ENCODE results near the gene OLIG1.

The OLIG1 gene

DNA sequence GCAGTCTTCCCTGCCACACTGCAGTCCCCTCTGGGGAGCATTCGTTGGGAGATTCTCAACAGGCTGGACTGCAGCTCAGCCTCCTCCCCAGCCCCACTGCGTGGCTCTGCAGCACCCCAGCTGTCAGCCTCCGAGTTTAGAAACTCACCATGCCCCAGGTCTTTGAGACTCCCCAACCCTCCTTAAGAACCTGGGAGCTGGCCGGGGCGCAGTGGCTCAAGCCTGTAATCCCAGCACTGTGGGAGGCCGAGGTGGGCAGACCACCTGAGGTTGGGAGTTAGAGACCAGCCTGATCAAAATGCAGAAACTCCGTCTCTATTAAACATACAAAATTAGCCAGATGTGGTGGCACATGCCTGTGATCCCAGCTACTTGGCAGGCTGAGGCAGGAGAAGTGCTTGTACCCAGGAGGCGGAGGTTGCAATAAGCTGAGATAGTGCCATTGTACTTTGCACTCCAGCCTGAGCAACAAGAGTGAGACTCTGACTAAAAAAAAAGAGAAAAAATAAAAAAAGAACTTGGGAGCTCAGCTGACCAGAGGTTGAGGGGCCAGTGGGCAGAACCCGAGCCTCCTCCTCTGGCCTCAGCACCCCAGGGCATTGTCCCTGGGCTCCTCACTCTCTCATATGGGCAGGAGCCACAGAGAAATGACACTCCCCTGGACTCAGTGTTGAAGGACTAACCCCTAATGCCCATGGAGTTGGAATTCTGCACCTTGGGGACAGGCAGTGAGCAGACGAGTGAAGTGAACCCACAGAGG, 38.6 kb upstream of the OLIG1 start:
- DNase-seq: no peak

DNA sequence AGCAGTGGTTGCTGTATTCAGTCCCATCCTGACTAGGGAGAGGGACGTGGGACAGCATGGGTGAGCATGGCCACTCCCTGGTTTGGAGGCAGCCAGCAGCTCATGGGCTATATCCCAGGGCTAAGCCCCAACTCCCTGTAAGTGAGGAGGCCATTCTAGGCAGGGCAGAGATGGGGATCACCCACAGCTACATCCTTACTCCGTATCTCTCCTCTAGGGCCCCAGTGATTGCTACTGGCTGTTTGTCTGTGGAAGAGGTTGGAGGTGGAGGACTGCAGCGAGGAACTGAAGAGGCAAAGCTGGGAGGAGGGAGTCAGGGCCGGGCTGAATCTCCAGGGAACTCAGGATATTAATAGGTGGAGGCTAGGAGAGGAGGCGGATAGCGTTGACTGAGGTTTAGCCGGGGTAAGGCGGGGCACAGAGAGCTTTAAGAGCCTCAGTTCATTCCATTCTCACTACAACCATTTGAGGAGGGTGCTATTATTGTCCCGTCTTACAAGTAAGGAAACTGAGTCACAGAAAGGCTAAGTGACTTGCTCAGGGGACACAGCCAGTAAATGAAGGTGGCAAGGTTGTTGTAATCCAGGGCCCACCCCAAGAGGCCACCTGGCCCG, 37.4 kb upstream of the OLIG1 start:
- no peak for DNase-seq

DNA sequence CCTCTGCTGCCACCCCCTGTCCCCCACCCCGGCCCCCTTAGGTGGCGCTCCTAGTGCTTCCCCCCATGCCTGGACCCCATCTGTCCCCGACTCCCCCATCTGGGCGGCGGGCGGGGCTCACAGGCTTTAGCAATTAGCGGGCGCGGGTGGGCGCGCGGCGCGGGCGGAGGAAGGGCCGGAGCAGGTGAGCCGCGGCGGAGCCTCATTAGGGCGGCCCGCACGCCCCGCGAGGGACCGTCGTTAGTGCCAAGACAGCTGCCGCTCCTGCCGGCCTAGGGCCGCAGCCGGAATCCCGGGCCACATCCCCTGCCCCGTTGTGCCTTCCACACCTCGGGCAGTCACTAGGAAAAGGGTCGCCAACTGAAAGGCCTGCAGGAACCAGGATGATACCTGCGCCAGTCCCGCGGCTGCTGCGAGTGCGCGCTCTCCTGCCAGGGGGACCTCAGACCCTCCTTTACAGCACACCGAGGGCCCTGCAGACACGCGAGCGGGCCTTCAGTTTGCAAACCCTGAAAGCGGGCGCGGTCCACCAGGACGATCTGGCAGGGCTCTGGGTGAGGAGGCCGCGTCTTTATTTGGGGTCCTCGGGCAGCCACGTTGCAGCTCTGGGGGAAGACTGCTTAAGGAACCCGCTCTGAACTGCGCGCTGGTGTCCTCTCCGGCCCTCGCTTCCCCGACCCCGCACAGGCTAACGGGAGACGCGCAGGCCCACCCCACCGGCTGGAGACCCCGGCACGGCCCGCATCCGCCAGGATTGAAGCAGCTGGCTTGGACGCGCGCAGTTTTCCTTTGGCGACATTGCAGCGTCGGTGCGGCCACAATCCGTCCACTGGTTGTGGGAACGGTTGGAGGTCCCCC, 36.6 kb upstream of the OLIG1 start:
- DNase-seq: no peak

DNA sequence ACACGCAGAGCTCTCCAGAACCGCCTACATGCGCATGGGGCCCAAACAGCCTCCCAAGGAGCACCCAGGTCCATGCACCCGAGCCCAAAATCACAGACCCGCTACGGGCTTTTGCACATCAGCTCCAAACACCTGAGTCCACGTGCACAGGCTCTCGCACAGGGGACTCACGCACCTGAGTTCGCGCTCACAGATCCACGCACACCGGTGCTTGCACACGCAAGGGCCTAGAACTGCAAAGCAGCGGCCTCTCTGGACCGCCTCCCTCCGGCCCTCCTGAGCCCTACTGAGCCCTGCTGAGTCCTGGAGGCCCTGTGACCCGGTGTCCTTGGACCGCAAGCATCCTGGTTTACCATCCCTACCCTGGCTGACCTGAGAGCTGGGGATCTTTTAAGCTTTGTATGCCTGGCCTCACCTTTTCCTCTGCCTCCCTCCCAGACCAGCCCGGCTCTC, 36.0 kb upstream of the OLIG1 start:
- no peak for DNase-seq

DNA sequence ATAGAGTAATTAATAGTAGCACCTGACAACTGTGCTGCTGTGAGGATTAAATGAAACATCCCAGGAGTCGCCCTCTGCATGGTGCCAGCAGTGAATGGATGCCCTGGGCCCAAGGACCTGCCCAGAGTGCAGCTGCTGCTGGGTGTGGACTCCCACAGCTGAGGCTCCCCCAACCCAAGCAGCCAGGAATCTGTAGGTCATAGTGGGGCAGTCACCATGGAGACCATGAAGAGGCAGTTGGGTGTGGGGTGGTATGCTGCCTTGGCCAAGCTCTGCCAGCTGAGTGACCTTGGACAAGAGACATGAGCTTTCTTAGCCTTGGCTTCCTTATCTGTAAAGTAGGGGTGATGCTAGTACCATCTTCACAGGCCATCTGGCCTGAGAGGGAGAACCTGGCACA, 34.8 kb upstream of the OLIG1 start:
- DNase-seq: no peak

DNA sequence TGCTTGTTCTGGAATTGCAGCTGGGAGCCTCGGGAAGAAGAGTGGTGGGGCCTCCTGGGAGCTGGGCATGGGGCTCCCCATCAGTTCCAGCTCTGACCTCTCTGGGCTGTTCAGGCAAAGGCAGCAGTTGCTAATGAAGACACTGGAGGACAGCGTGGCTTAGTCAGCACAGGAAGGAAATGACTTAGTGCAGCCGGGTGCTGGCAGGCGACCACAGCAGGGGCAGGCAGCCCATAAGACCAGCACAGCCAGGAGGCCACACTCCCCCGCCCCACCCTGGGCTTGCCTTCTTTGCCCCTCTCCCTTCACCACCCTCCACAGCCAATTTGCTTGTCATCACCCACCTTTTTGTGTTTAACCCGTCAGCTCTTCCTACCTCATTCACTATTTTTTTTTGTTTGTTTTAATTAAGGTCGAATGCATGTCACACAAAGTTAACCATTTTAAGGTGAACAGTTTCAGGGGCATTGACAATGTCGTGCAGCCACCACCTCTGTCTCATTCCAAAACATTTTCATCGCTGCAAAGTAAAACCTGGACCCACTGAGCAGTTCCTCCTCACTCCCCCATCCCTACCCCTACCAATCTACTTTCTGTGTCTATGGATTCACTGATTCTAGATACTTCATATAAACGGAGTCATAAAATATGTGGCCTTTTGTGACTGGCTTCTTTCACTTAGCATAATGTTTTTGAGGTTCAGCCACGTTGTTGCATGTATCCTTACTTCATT, 33.3 kb upstream of the OLIG1 start:
- DNase-seq: peak; percentile 66

DNA sequence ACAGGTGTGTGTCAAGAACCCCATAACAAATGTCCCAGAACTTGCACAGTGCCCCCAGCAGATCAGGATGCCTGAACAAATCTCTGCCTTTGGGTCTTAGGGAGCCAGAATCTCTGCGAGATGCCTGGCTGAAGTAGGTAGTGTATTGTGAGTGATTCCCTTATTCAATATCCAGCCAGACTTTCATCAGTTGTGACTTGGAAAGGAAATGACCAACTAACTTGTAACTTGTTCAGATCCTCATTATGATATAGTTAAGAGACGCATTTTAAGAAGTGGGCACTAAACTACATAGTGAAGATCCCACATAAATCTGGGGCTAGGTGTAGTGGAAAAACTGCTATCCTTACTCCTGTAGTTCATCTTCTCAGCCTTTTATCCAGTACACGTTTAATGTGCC, 32.4 kb upstream of the OLIG1 start:
- DNase-seq: no peak

DNA sequence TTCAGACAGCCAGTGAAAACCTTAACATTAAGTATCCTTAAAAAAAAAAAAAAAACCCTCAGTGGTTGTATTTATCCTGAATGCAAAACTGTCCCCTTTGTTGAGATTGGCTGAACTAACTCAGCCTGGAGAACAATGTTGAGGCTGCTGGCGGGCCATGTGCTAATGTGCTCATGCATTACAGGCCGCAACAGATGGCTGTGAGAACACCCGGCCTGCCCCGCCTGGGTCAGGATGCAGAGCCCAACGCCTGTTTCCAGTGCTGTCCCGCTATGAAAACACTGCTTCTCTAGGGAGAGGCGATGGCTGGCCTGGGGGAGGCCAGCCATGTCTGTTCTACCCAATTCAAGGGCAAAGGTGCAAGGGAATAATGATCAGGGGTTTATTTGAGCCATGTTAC, 30.4 kb upstream of the OLIG1 start:
- DNase-seq: no peak

DNA sequence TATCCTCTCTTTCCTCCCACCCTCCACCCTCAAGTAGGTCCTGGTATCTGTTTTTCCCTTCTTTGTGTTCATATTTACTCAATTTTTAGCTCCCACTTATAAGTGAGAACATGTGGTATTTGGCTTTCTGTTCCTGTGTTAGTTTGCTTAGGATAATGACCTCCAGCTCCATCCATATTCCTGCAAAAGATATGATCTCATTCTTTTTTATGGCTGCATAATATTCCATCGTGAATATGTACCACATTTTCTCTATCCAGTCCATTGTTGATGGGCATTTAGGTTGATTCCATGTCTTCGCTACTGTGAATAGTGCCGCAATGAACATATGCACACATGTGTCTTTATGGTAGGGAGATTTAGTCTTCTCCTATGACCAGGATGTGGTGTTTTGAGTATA, 29.7 kb upstream of the OLIG1 start:
- no peak for DNase-seq

DNA sequence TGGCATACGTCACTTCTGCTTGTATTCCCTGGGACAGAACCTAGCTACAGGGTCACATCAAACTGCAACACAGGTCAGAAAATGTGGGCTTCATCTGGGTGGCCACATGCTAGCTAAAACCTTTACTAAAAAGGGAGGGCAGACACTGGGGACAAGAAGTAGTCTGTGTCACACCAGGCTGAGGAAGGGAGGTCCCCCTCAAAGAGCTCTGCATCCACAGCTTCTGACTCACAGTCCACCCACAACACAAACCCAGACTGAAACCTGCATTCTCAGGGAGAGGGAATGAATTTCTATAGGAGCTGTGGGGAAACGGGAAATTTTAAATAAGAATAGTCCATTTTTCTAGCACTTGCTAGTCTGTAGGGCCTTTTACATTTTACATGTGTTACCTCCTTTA, 28.0 kb upstream of the OLIG1 start:
- DNase-seq: no peak

DNA sequence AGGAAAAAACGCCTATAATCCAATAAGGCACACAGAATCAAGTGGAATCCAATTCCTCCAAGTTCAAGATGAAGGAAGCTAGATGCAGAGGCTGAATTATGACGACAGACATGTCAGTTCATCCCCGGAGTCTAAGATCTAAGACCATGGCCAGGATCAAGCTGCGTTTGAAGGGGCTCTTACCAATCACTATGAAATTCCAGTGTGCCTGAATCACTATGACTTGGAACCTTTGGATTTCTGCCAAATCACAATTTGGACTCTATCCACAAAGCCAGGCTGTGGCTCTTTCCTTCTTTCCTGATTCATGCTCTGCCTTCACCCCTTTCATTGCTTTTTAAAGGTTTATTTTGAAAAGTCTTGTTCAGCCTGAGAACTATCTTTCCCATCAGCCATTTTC, 27.1 kb upstream of the OLIG1 start:
- DNase-seq: no peak

DNA sequence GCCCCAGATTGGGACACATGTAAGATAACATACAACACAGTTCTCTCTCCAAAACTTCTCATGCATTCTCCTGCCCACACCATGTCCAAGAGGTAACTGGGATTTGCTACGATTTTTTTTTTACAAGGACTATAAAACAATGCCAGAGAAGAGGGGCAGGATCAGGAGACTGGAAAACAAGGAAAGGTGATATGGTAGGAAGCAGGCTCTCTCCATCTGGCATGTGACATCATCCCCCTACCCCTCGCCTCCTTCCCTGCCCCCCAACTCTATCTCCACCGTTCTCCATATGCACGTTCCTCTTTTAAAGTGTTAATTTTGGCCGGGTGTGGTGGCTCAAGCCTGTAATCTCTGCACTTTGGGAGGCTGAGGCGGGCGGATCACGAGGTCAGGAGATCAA, 23.5 kb upstream of the OLIG1 start:
- no peak for DNase-seq

DNA sequence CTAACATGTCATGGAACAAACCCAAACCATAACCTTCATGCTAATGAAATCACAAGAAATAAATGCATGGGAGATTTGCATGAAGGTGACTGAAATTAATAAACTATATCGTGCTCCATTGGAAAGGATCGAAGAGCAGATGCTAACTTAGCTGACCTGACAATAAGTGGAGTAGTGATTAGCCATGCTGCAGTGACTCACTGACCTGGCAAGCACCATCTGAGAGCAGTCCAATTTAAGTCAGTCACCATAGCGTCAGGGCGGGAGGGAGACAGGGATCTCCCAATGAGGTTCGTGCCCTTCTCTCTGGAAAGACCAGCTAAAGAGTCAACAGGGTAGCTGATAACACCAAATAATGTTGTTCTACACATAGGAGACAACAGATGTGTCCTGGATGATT, 22.7 kb upstream of the OLIG1 start:
- no peak for DNase-seq

DNA sequence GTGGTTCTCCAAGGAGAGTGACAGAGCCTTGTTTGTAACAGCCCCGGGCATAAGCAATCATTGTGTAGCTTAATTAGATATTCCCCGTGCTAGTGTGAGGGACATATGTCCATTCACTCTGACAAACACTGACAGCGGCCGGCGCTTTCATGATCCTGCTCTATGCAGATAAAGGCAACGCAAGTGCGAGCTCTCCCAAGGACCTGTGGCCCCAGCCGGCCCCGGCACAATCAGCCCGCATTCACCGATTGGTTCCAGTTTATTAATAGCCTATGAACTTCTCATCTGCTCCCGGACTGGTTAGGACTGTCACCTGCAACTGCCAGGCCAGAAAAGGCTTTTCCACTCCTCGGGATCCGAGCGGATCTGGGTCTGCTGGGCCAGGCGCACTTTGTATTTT, 18.0 kb upstream of the OLIG1 start:
- no peak for DNase-seq

DNA sequence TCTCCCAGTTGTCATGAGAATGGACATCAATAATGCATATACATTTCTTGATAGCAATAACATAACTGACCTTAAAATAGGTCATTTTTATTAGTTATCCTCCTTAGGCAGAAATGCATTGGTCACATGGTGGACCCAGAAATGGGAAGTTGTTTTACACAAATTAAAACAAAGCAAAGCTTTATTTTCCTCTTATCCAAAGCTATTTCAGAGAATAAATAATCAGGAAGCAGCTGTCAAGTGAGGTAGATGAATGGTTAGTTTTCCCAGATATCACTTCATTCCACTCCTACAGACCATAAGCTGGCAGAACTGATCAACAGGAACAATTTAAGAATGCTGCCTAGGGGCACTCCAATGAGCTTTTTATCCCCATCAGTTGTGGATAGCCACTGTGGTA, 16.0 kb upstream of the OLIG1 start:
- no peak for DNase-seq

DNA sequence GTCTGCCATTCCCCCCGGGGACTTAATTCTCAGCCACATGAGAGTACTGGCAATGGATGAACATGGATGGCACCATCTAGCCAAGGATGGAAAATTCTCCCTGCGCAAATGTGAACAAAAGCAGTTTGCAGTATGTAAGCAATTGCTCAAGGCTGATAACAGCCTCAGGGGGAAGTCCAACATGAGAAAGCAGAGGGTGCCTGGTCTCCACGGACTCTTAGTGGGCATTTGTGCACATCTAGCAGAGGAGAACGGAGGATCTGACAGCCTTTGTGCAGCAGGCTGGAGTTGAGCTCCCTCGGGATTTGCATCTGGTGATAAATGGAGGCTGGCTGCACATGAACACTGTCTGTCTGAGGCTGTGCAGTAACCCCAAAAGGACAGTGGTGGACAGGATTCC, 13.9 kb upstream of the OLIG1 start:
- no peak for DNase-seq

DNA sequence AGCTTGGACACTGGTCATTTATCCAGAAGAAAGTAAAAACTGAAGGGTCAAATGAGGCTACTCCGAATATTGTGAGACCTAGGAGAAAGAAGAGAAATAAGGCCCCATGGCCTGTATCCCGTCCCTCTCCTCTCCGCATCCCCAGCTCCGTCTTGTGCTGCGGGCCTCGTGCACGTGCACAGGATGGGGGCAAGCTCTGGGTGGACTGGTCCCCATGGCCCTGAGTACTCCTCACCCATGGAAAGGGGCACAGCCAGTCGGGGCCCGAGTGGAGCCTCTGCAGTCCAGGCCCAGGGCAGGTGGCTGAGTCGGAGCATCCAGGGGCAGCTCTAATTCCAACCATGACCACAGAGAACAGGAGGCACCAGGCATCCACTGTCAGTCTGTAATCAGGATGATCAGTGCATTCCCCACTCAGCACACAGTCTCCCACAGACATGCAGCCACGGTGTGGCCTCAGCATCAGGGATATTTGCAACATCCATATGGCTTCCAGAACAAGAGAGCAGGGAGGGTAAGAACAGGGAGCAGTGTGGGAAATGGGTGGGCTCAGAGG, 12.5 kb upstream of the OLIG1 start:
- DNase-seq: no peak

DNA sequence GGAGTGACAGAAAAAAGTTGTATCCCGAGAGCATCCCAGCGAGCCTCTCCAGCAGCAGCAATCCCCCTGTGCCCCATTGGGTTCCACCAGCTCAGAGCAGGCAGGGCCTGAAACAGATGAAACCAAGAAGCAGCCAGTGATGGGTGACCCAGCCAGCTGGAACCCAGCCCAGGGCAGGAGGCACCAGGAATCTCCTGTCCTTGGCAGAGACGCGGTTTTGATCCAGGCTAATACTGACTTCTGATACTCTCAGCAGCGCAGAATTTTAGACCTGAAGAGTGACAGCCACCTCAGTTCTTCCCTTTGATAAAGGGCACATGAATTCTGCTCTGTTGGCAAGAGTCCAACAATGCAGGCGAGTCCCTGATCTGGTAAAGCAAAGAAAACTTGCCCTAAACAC, 11.4 kb upstream of the OLIG1 start:
- no peak for DNase-seq

DNA sequence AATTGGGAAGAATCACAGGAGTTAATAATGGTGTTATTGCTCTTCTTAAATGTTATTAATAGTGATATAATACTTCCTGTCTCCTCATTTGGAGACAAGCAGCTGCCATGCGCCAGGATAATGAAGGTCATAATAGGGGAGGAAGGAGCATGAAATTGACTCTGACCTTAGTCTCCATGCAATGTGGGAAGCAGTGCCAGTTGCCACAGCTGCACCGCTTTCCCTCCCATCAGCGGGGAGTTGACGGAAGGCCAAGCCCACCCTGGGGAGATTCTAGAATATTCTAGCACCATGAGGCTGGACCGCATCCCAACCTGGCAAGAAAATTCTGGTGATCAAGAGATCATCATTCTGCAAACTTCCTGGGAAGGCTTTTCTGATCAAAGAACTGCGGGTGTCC, 11.0 kb upstream of the OLIG1 start:
- DNase-seq: no peak

DNA sequence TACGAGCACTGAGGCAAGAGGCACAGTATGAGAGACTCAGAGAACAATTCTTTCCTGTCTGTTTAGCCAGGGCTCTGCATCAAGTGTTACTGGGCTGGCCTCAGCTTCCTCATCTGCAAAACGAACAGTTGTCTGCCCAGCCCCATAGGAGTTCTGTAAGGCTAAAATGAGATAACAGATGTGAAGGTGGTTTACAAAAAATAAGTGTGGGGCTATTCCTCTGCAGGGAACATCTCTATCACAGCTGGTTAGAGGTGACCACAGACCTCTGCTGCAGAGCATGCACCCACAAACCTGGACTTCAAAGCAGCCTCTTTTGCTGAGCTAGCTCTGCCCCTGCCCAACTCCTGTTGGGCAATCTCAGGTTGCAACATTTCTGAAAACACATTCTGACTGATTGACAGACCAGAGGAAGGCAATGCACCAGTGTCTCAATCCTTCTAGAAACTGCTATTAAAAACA, 10.5 kb upstream of the OLIG1 start:
- peak; percentile 52 for DNase-seq

DNA sequence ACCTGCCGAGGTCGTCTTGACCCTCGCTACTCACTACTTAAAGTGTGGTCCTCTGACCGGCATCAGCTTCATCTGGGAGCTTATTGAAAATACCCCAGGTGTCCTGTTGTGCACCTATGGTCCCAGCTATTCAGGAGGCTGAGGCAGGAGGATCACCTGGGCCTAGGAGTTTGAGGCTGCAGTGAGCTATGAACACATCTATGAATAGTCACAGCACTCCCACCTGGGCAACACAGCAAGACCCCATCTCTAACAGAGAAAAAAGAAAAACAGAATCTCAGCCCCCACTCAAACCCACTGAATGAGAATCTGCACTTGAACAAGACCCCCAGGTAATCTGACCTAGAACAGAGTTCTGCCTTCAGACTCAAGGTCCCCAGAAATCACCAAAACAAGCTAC, 8.7 kb upstream of the OLIG1 start:
- DNase-seq: no peak

DNA sequence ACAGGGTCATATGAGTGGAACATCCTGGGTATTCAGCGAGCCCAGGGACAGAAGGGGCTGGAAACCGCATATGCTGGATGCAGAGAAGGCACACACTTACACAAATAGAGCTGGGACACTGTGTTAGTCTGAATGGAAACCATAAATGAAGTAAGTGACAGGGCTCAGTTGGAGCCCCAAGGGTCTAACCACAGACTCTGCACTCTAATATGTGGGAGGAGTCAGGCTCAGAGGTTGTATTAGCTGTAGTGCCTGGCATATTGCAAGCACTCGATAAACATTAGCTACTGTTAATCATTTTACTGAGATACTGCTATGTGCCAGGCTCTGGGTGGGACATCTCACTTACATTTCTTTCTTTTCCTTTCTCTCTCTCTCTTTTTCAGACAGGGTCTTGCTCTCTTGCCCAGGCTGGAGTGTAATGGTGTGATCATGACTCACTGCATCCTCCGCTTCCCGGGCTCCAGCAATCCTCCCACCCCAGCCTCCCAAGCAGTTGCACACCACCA, 6.5 kb upstream of the OLIG1 start:
- no peak for DNase-seq

All from CD4-positive, alpha-beta T cell treated with Interferon gamma for 1 hour (primary cell).